Right lobe of liver (tissue), 4 donors: ENCODE results near the gene LTBP1.

Experiments
- CTCF ChIP-seq, 4 donors: fragments of 200-600 bp in 3 of 4; fragments of 450-650 bp in 1 of 4; IDR thresholded peaks; one replicate each; pipeline versions ENCODE4 v1.5.1 to v1.8.0; 2016 to 2022; ENCODE audit warnings: antibody characterized with exemption in 4 of 4, mild to moderate bottlenecking in 2 of 4
- POLR2A ChIP-seq: fragments of 450-650 bp; IDR thresholded peaks from one replicate; pipeline ENCODE4 v1.6.1; 2017; ENCODE audit warnings: antibody characterized with exemption, mild to moderate bottlenecking
- donor health status: DM: no; HTN: no; CAD: no.
- donor health status: DM: no; HTN: no; CAD: no.
- donor health status: DM: no; HTN: yes; CAD: no.

- TF ChIP-seq POLR2A (no peak), CTCF (IDR thresholded peaks at IDR 0.05) (no peak)
Observed at GRCh38 chr2:32933756-32934095, 13.0 kb upstream of the LTBP1 start.
